SJCRH30 (cell line): ENCODE measurements around the gene ZNF385C. TPM values are rescaled to one million over a fixed set of nuclear protein-coding genes. Genes with fewer than 3 reads are reported as not detected.

Experiments used
- DNase-seq, 2 experiments: peaks; one replicate each; pipeline ENCODE4 v3.0.0-alpha.2; 2015 to 2020
- H3K27ac ChIP-seq: fragments of 250-450 bp; sonication (Bioruptor Pico); 2 replicates; pipeline ENCODE4 v1.5.1; 2020; ENCODE audit warnings: mild to moderate bottlenecking, moderate library complexity
- H3K27me3 ChIP-seq: fragments of 250-450 bp; sonication (Bioruptor Pico); 2 replicates; pipeline ENCODE4 v1.5.1; 2020; ENCODE audit warnings: mild to moderate bottlenecking, moderate library complexity
- H3K36me3 ChIP-seq: fragments of 250-450 bp; sonication (Bioruptor Pico); 2 replicates; pipeline ENCODE4 v1.5.1; 2020; ENCODE audit warnings: mild to moderate bottlenecking, moderate library complexity
- H3K4me1 ChIP-seq: fragments of 250-450 bp; sonication (Bioruptor Pico); 2 replicates; pipeline ENCODE4 v1.5.1; 2020; ENCODE audit warnings: mild to moderate bottlenecking, moderate library complexity
- H3K4me3 ChIP-seq: fragments of 250-450 bp; sonication (Bioruptor Pico); 2 replicates; pipeline ENCODE4 v1.5.1; 2020; ENCODE audit warnings: mild to moderate bottlenecking, moderate library complexity
- H3K9me3 ChIP-seq: fragments of 250-450 bp; sonication (Bioruptor Pico); replicated peaks from 2 replicates; pipeline ENCODE4 v1.5.1; 2020; ENCODE audit warnings: mild to moderate bottlenecking, moderate library complexity
- total RNA-seq: library from RNA; depleted of rRNA; stranded (reverse); fragments of >200 nt; shearing (Covaris generic); gene quantifications from 2 replicates; pipeline ENCODE4 v1.2.3, GENCODE V29; 2014; rRNA removed

Gene ZNF385C
- total RNA-seq, 1 experiment from 2014 or later: 1.5 TPM

DNA sequence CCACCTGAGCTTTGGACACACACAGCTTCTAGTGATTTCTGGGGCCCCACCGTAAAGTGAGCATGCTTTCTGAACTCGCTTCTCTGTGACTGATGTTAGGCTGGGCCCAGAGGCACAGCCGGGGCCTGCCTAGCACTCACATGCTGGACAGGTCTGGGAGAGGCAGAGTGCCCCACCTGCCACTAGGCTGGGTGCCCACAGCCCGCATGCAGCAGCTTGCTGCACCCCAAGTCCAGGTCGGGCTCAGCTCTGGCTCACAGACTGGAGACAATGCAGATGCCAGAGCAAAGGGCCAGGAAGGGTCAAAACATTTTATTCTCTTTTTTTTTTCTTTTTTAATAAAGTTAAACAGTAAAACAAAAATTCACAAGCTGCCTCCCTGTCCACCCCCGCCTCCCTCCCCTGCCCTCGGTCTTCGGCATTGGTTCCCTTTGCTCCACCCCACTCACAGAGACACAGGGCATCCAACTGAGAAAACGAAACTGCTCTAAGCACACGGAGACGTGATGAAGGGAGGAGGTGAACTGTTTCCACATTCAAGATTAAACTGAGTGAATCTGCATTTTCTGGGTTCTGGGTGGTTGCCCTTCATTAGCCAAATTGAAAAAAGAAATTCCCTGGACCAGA, 122.0 kb downstream of the ZNF385C start:
- H3K36me3 ChIP-seq: peaks cover 81% of the 10 kb centered on the region
- H3K27me3 ChIP-seq: no peaks in the 10 kb centered on the region
- H3K27ac ChIP-seq: no peak overlapping the region
- no peak for DNase-seq
- peaks cover 32% of the 10 kb centered on the region for H3K4me1 ChIP-seq
- no peak overlapping the region for H3K4me3 ChIP-seq
- H3K9me3 ChIP-seq: no peaks in the 10 kb centered on the region

Other genes with a start within 250 kb of the ZNF385C start
- gene KLHL11, start 233.1 kb downstream of the ZNF385C start, total RNA-seq: 22.4 and 23.8 TPM in 2 replicates
- gene ACLY, start 179.5 kb downstream of the ZNF385C start, total RNA-seq: 137 and 141 TPM in 2 replicates
- gene ODAD4, start 167.9 kb downstream of the ZNF385C start, total RNA-seq: 0.15 and 0.24 TPM in 2 replicates
- gene CNP, start 131.7 kb downstream of the ZNF385C start, total RNA-seq: 101 and 105 TPM in 2 replicates
- 103 and 104 TPM in 2 replicates for gene DNAJC7, start 81.0 kb downstream of the ZNF385C start, total RNA-seq
- 80.3 and 81.6 TPM in 2 replicates for gene NKIRAS2, start 78.4 kb downstream of the ZNF385C start, total RNA-seq
- 0.18 and 0.49 TPM in 2 replicates for gene C17orf113, start 47.9 kb downstream of the ZNF385C start, total RNA-seq
- 0.12 TPM in 1 of 2 replicates, not detected in the other for gene DHX58, start 14.2 kb upstream of the ZNF385C start, total RNA-seq
- 23.5 and 27.2 TPM in 2 replicates for gene KAT2A, start 22.9 kb upstream of the ZNF385C start, total RNA-seq
- gene HSPB9, start 24.3 kb upstream of the ZNF385C start, total RNA-seq: 0.28 and 0.32 TPM in 2 replicates
- gene RAB5C, start 56.5 kb upstream of the ZNF385C start, total RNA-seq: 90.2 and 91.1 TPM in 2 replicates
- gene KCNH4, start 82.7 kb upstream of the ZNF385C start, total RNA-seq: 0.04 TPM in 1 of 2 replicates, not detected in the other
- 1.0 TPM in 1 of 2 replicates, not detected in the other for gene HCRT, start 87.0 kb upstream of the ZNF385C start, total RNA-seq
- 6.7 and 9.9 TPM in 2 replicates for gene GHDC, start 96.0 kb upstream of the ZNF385C start, total RNA-seq
- 25.7 and 31.1 TPM in 2 replicates for gene STAT5B, start 177.9 kb upstream of the ZNF385C start, total RNA-seq
- 5.0 and 5.9 TPM in 2 replicates for gene STAT5A, start 190.0 kb upstream of the ZNF385C start, total RNA-seq